Measurements from ENCODE around the gene TENM4. TPM values are rescaled to one million over a fixed set of nuclear protein-coding genes. Genes with fewer than 3 reads are reported as not detected.

The TENM4 gene
- total RNA-seq, 1 experiment from 2014 or later: 0.39 TPM

GRCh38 chr11:78657441-78657840 lies 783.4 kb downstream of the TENM4 start:
- CTCF ChIA-PET: no interaction called here
- in situ Hi-C loops (cut with HindIII; ENCODE audit: low pct_unique_long_range_greater_than_20kb, low sequenced_read_pairs) (no loop called here), intact Hi-C loops (cut with micrococcal nuclease; ENCODE audit: unreplicated experiment) (no loop called here)
- POLR2A ChIA-PET: no interaction called here
- DNase-seq (ENCODE audit: low read depth, low spot score) (no peak), ATAC-seq (no peak)
- TF ChIP-seq POLR2AphosphoS5 (IDR thresholded peaks at IDR 0.05; ENCODE audit: low read depth, low read length) (no peak), SIN3A (IDR thresholded peaks at IDR 0.05; ENCODE audit: borderline replicate concordance, insufficient read depth, low read depth, low read length) (no peak), REST (IDR thresholded peaks at IDR 0.05; ENCODE audit: insufficient read depth in 1 of 2, low read depth in 2 of 2, low read length in 1 of 2) (no peak), TCF7L2 (IDR thresholded peaks at IDR 0.05; ENCODE audit: low read depth, low read length) (no peak)
- TF ChIP-seq, protein P1, sequence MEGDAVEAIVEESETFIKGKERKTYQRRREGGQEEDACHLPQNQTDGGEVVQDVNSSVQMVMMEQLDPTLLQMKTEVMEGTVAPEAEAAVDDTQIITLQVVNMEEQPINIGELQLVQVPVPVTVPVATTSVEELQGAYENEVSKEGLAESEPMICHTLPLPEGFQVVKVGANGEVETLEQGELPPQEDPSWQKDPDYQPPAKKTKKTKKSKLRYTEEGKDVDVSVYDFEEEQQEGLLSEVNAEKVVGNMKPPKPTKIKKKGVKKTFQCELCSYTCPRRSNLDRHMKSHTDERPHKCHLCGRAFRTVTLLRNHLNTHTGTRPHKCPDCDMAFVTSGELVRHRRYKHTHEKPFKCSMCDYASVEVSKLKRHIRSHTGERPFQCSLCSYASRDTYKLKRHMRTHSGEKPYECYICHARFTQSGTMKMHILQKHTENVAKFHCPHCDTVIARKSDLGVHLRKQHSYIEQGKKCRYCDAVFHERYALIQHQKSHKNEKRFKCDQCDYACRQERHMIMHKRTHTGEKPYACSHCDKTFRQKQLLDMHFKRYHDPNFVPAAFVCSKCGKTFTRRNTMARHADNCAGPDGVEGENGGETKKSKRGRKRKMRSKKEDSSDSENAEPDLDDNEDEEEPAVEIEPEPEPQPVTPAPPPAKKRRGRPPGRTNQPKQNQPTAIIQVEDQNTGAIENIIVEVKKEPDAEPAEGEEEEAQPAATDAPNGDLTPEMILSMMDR (IDR thresholded peaks at IDR 0.05): no peak
- H3K4me3 ChIP-seq (ENCODE audit: low read depth in 2 of 2, low read length in 2 of 2): no peak overlapping the region
- no peaks in the 10 kb centered on the region for H3K27me3 ChIP-seq (ENCODE audit: control insufficient read depth, insufficient read depth, low read length)
- no peaks in the 10 kb centered on the region for H3K4me1 ChIP-seq (ENCODE audit: control insufficient read depth, insufficient read depth, low read length)
- BruUV-seq (replicated peaks): no TSS peak
- no peaks in the 10 kb centered on the region for H3K9me3 ChIP-seq (ENCODE audit: control insufficient read depth, insufficient read depth, low read depth, low read length)
- H3K27ac ChIP-seq (ENCODE audit: low read length): no peak overlapping the region
- H3K36me3 ChIP-seq (ENCODE audit: control insufficient read depth, insufficient read depth, low read length): no peaks in the 10 kb centered on the region

DNA sequence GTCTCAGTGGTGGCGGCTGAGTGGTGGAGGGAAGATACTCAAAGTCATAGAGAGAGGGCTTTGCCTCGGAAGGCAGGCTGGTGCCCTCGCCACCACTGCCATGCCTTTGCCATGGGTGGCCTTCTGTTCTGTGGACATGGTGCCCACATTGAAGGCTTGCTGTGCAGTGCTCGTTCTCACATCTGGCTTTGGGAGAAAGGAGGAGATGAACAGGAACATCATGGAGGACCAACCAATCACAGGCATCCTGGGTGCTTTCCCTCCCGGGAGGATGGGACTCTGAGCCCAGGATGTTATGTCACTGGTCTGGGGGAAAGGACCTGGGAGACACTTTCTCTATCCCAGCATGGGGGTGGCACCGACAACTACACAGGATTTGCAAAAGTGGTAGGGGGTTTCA lies 783.8 kb downstream of the TENM4 start:
- no peaks in the 10 kb centered on the region for H3K4me1 ChIP-seq (ENCODE audit: control insufficient read depth, insufficient read depth, low read length)
- CTCF ChIA-PET: no interaction called here
- in situ Hi-C loops (cut with HindIII; ENCODE audit: low pct_unique_long_range_greater_than_20kb, low sequenced_read_pairs): no loop called here
- intact Hi-C loops (cut with micrococcal nuclease; ENCODE audit: unreplicated experiment): no loop called here
- no peaks in the 10 kb centered on the region for H3K27me3 ChIP-seq (ENCODE audit: control insufficient read depth, insufficient read depth, low read length)
- ATAC-seq: no peak
- no TSS peak for BruUV-seq (replicated peaks)
- no peak overlapping the region for H3K27ac ChIP-seq (ENCODE audit: low read length)
- no peak for DNase-seq (ENCODE audit: low read depth, low spot score)
- POLR2A ChIA-PET: no interaction called here
- no peaks in the 10 kb centered on the region for H3K36me3 ChIP-seq (ENCODE audit: control insufficient read depth, insufficient read depth, low read length)
- H3K9me3 ChIP-seq (ENCODE audit: control insufficient read depth, insufficient read depth, low read depth, low read length): no peaks in the 10 kb centered on the region
- TF ChIP-seq, protein P1 (IDR thresholded peaks at IDR 0.05): no peak
- TF ChIP-seq TCF7L2 (IDR thresholded peaks at IDR 0.05; ENCODE audit: low read depth, low read length): no peak
- no peak for TF ChIP-seq POLR2AphosphoS5 (IDR thresholded peaks at IDR 0.05; ENCODE audit: low read depth, low read length)
- TF ChIP-seq SIN3A (IDR thresholded peaks at IDR 0.05; ENCODE audit: borderline replicate concordance, insufficient read depth, low read depth, low read length): no peak
- TF ChIP-seq REST (IDR thresholded peaks at IDR 0.05; ENCODE audit: insufficient read depth in 1 of 2, low read depth in 2 of 2, low read length in 1 of 2): no peak
- H3K4me3 ChIP-seq (ENCODE audit: low read depth in 2 of 2, low read length in 2 of 2): no peak overlapping the region
